ENCODE measurements around the gene TBX2.
A peak's percentile ranks its signal among the peaks of the same experiment; 100 is the strongest.

The TBX2 gene

GRCh38 chr17:61387511-61388305, 11.9 kb upstream of the TBX2 start:
- DNase-seq (ENCODE audit: low spot score): no peak

GRCh38 chr17:61388561-61389356, 10.9 kb upstream of the TBX2 start:
- no peak for DNase-seq (ENCODE audit: low spot score)

DNA sequence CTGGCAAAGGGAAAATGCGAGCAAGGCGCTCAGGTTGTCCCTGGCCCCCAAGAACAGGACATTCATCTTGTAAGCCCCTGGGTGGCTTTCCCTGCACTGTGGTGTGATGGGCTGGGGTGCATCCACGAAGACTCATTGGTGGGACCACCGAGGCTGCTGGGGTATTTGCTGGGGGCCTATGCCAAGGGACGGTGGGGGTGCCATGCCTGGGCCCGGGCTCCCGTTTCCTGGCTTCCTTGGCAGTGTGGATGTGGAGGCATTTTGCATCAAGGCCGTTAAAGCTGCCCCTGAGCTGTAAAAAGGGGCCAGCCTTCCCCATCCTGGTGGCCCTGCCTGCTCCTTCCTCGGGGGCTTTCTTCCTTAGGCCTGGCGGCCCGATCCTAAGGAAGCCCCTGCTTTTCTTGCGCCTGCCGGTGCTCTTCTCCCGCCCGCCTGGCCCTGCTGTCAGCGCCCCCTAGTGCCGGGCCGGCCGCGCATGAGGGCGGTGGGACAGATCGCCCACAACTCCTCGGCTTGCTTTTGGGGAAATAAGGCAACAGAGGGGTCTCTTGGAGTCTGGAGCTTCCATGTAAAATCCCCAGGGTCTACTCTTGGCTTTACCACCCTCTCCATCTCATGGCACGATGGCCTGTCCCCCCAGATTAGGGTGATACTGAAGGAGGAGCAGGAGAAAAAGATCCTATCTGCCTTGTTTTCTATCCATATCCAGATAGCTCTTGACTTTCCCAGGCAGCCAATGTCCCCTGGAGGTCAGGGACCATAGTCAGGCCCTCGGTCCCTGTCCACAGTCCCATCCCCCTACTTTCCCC, 9.8 kb upstream of the TBX2 start:
- no peak for DNase-seq (ENCODE audit: low spot score)

- no peak for DNase-seq (ENCODE audit: low spot score)
These were observed 9.2 kb upstream of the TBX2 start for GRCh38 chr17:61390479-61390791.

DNA sequence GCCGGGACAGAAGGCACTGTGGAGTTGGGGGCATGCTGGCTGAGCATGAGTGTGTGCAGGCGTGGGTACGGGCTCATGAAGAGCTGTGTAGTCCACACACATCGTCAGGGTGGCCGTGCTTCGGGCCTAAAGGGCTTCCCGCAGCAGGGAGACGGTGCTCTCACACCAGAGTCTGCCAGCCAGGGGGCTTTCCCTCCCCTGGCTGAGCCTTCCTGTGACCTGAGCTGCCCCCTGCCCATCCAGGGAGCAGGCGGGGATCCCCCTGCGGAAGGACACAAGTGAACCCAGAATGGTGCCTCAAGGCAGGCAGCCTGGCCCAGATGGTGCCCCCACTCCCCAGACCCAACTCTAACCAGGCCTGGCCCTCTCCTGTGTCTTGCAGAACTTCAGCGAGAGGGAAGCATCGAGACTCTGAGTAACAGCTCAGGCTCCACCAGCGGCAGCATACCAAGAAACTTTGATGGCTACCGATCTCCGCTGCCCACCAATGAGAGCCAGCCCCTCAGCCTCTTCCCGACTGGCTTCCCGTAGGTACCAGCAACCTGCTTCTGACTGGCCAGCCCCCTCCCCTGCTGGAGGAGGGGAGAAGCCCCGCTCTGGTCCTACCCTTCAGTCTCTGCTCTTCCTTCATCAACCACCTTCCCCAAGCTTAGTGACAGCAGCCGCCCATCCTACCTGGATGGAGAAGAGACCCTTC, 7.9 kb upstream of the TBX2 start:
- DNase-seq (ENCODE audit: low spot score): no peak

DNA sequence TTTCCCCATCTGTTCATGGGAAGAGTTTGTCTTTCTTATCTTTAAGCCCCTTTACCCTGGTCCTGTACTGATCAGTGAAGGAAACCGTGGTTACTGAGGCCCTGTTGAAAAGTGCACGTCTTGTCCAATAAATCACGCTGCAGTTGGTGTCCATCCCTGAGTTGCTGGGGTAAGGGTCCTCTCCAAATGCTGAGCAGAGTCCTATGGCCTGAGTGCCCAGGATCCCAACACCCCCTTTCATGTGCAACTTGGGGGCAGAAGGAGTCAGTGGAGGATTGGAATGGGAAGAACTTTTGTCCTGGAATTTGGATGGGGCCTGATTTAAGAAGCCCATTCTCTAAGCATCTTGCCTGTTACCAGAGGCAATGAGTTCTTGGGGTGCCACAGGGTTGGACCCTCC, 7.0 kb upstream of the TBX2 start:
- DNase-seq (ENCODE audit: low spot score): no peak

DNA sequence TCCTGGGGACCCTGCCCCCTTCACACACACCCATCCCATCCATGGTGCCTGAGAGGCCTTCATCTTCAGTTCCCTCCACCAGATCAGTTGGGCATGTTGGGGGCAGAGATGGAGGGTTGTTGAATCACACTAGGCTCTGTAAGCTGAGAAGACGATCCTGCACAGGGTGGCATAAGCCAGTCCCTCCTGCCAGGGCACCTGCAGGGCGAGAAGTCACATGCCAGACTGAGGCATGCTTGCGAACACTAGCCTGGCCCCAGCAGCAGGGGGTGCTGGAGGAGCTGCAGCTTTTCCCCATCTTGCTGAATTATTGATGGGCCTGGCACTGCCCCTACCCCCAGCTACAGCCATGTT, 6.1 kb upstream of the TBX2 start:
- no peak for DNase-seq (ENCODE audit: low spot score)

DNA sequence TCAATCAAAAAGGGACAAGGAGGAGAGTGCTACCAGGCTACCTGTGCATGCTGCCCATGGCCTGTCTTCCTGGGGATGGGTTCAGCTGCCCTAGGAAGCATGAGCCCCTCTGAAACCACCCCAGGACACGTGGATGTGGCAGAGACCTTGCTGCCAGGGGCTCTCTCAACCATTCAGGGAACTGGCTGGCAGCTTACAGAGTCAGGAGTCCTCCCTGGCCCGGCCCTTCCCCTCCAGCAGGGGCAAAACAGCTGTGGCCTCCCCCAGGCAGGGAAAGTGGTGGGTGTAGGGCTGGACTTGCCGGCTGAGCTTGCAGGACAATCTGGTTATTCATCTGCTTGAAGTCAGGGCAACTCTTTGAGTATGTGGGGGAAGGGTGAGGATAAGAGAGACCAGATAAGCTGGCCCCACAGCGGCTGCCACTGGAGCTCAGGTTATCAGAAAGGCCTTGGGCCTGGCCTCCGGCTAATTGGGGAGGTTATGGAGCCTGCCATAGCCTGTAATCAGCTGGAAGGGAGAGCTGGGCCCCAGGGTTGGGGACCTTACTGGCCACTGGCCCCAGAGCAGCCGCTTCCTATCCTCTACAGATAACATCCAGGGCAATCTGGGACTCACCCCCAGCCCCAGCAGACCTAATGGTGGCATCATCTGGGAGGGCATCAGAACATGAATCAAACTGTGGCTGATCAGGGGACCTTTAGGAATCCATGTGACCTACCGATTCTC, 5.6 kb upstream of the TBX2 start:
- peak; percentile 82 for DNase-seq (ENCODE audit: low spot score)

- DNase-seq (ENCODE audit: low spot score): no peak
These were observed 4.8 kb upstream of the TBX2 start for GRCh38 chr17:61394630-61395408.

- DNase-seq (ENCODE audit: low spot score): no peak
These were observed 4.1 kb upstream of the TBX2 start for GRCh38 chr17:61395409-61395982.

DNA sequence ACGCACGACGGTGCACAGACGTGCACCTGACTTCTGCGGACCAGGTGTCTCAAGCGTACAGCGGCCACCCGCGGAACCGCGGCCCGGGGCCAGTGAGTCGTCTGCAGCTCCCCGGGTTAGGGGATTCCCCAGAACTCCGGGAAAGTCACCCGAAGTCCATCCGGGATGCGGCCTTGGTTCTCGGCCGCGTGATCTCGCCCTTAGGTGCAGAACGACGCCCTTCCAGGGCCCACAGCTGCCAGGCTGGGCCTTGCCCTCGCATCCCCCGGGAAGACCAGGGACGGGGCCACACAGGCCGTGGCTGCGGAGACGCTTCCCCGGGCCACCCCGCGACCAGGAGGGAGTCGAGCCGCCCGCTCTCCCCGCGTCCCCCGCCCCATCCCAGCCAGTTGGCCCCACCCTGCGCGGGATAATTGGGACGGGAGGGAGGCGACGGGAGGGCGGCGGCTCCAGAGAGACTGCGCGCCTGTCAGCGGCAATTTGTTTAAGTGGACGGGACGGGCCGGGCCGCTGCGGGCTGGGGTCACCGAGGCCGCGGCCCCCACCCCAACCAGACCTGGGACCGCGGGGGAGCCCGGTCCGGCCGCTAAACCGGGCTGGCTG, 3.6 kb upstream of the TBX2 start:
- no peak for DNase-seq (ENCODE audit: low spot score)

GRCh38 chr17:61396586-61397085, 3.0 kb upstream of the TBX2 start:
- no peak for DNase-seq (ENCODE audit: low spot score)

GRCh38 chr17:61397086-61397842, 2.4 kb upstream of the TBX2 start:
- DNase-seq (ENCODE audit: low spot score): no peak

GRCh38 chr17:61398721-61399130, 917 bp upstream of the TBX2 start:
- DNase-seq (ENCODE audit: low spot score): no peak

DNA sequence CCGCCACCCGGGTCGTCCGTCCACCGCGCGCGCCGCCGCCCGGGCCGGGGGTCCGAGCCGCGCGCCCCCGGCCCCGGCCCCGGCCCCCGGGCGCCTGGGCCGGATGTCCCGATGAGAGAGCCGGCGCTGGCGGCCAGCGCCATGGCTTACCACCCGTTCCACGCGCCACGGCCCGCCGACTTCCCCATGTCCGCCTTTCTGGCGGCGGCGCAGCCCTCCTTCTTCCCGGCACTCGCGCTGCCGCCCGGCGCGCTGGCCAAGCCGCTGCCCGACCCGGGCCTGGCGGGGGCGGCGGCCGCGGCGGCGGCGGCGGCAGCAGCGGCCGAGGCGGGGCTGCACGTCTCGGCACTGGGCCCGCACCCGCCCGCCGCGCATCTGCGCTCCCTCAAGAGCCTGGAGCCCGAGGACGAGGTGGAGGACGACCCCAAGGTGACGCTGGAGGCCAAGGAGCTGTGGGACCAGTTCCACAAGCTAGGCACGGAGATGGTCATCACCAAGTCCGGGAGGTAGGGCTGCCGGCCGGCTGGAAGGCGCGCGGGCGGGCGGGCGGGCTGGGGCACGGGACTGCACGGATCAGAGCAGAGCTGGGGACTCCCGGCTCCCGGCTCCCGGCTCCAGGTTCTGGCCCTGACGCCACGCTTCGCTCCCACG, 548 bp downstream of the TBX2 start:
- DNase-seq (ENCODE audit: low spot score): no peak

- DNase-seq (ENCODE audit: low spot score): no peak
These were observed 1.2 kb downstream of the TBX2 start for GRCh38 chr17:61400717-61401388.

DNA sequence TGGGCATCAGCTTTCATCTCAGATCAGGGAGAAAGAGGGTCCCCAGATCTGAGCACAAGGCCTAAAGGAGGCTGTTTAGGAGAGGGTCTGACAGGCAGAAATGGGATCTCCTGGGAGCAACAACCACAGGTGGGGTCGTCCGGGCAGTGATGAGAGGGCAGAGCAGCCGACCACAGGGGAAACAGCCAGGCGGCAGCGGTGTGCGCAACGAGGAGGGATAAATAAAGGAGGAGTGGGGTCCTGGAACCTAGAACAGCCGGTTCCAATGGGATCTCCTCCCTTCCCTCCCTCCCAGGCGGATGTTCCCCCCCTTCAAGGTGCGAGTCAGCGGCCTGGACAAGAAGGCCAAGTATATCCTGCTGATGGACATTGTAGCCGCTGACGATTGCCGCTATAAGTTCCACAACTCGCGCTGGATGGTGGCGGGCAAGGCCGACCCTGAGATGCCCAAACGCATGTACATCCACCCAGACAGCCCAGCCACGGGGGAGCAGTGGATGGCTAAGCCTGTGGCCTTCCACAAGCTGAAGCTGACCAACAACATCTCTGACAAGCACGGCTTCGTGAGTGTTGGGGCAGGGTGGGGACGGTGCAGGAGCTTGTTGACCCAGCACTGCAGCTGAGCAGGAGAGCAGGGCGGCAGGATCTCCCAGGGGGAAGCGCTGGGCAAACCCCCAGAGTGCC, 1.9 kb downstream of the TBX2 start:
- no peak for DNase-seq (ENCODE audit: low spot score)

All from COLO829 (cell line).